ENCODE results near the gene RHBDF1. TPM values are rescaled to one million over a fixed set of nuclear protein-coding genes. Genes with fewer than 3 reads are reported as not detected.
A peak's percentile ranks its signal among the peaks of the same experiment; 100 is the strongest.

RHBDF1 gene
- total and polyA plus RNA-seq, 2 of the 13 experiments (the other 11 are each of a cell fraction or from before 2014, with no cell fraction given) = 5.4 to 26.9 TPM

DNA sequence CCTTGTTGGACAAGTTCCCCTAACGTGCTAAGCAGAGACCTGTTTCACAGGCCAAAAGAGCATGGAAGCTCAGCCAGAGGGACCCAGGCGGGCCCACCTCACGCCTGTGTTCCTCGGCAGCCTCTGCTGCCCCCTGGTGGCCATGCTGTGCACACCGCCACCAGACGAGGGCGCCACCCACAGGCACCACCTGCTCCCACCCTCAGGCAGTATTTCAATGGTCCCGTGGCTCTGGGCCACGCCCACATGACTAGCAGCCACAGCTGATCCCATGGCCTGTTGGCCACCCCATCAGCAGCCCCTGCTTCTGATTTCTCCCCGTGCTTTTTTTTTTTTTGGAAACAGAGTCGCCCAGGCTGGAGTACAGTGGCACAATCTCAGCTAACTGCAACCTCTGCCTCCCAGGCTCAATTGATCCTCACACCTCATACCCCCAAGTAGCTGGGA lies 24.5 kb upstream of the RHBDF1 start (continued):
- TF ChIP-seq ONECUT2 (CRISPR knock-in tag; IDR thresholded peaks at IDR 0.05) = no peak
- TF ChIP-seq ATF7-NPFF (CRISPR knock-in tag; IDR thresholded peaks at IDR 0.05; ENCODE audit: low read depth) = no peak
- no peak for TF ChIP-seq NFE2 (CRISPR knock-in tag; IDR thresholded peaks at IDR 0.05)
- TF ChIP-seq NR3C1 (CRISPR knock-in tag; IDR thresholded peaks at IDR 0.05) = no peak
- TF ChIP-seq NCOA1 (CRISPR knock-in tag; IDR thresholded peaks at IDR 0.05) = no peak
- TF ChIP-seq ZNF792 (CRISPR knock-in tag; IDR thresholded peaks at IDR 0.05) = 0 out of 2 replicates have a peak, but pooled peaks have one; percentile 62
- no peak for TF ChIP-seq ZNF839 (CRISPR knock-in tag; IDR thresholded peaks at IDR 0.05; ENCODE audit: borderline replicate concordance)
- TF ChIP-seq ZBTB3 (CRISPR knock-in tag; IDR thresholded peaks at IDR 0.05; ENCODE audit: borderline replicate concordance, low read depth) = no peak
- no peak for TF ChIP-seq ZNF468 (CRISPR knock-in tag; IDR thresholded peaks at IDR 0.05)
- no peak for TF ChIP-seq SOX6 (IDR thresholded peaks at IDR 0.05)
- TF ChIP-seq SOX6 (CRISPR knock-in tag; IDR thresholded peaks at IDR 0.05) = peak; percentile 57
- TF ChIP-seq HOMEZ (CRISPR knock-in tag; IDR thresholded peaks at IDR 0.05; ENCODE audit: low read depth) = peak; percentile 65; the same call in 1 of the 2 replicates
- TF ChIP-seq ZNF609 (CRISPR knock-in tag; IDR thresholded peaks at IDR 0.05; ENCODE audit: borderline replicate concordance) = 0 out of 2 replicates have a peak, but pooled peaks have one; percentile 18
- TF ChIP-seq ZNF564 (CRISPR knock-in tag; IDR thresholded peaks at IDR 0.05) = no peak
- TF ChIP-seq HNRNPLL (IDR thresholded peaks at IDR 0.05; ENCODE audit: low read depth, low read length, poor library complexity, severe bottlenecking) = peak; percentile 54
- peak; percentile 48; the same call in 1 of the 2 replicates for TF ChIP-seq ZBTB25 (CRISPR knock-in tag; IDR thresholded peaks at IDR 0.05)
- TF ChIP-seq ZFAT (CRISPR knock-in tag; conservative IDR thresholded peaks at IDR 0.05) = no peak
- no peak for TF ChIP-seq NR2F6 (IDR thresholded peaks at IDR 0.05)
- TF ChIP-seq NR2F6 (CRISPR knock-in tag; IDR thresholded peaks at IDR 0.05) = 0 out of 2 replicates have a peak, but pooled peaks have one; percentile 29
- no peak for TF ChIP-seq FOXK1 (CRISPR knock-in tag; IDR thresholded peaks at IDR 0.05; ENCODE audit: borderline replicate concordance, low read depth)
- TF ChIP-seq KLF6 (CRISPR knock-in tag; IDR thresholded peaks at IDR 0.05) = no peak
- no peak for TF ChIP-seq CREM (IDR thresholded peaks at IDR 0.05)
- no peak for TF ChIP-seq CREM (CRISPR knock-in tag; IDR thresholded peaks at IDR 0.05)
- peak; percentile 100 for TF ChIP-seq ZNF580 (CRISPR knock-in tag; IDR thresholded peaks at IDR 0.05; ENCODE audit: borderline replicate concordance, low read depth)

Data from HepG2 (cell line).